H1 (cell line): ENCODE data around the gene CDYL2. TPM values are rescaled to one million over a fixed set of nuclear protein-coding genes. Genes with fewer than 3 reads are reported as not detected.
A peak's percentile ranks its signal among the peaks of the same experiment; 100 is the strongest.

Source experiments
- CTCF ChIA-PET: fragments of 300-600 bp; sonication (Branson Sonifier 250); formaldehyde crosslinking; loops from one replicate; lab custom pipeline; 2021; ENCODE audit not compliant: partially characterized antibody; lab: Charles Lee
- POLR2A ChIA-PET: fragments of 300-600 bp; sonication (Branson Sonifier 250); formaldehyde crosslinking; loops from one replicate; lab custom pipeline; 2021; ENCODE audit warnings: inconsistent platforms; ENCODE audit not compliant: partially characterized antibody; lab: Charles Lee
- DNase-seq, 2 experiments: peaks; one replicate each; pipeline versions ENCODE4 v3.0.0 to v3.0.0-alpha.2; 2010 to 2022; ENCODE audit warnings: low spot score in 2 of 2, low read depth in 1 of 2, mixed read lengths in 1 of 2
- FAIRE-seq: peaks from 2 replicates; lab custom pipeline; 2011; peaks lifted over from hg19 to GRCh38; lab: Jason Lieb, UNC
- H2AFZ ChIP-seq: 2 replicates; pipeline ENCODE4 v1.8.1; 2012; ENCODE audit warnings: low read length, inconsistent platforms
- H2AK5ac ChIP-seq: 2 replicates; pipeline ENCODE4 v1.6.1; 2013; ENCODE audit warnings: low read depth, low read length
- H2BK120ac ChIP-seq: replicated peaks from 2 replicates; pipeline ENCODE3; 2013; ENCODE audit warnings: low read depth, low read length, inconsistent platforms
- H2BK12ac ChIP-seq: 2 replicates; pipeline ENCODE4 v1.6.1; 2013; ENCODE audit warnings: low read depth, low read length
- H2BK15ac ChIP-seq: 2 replicates; pipeline ENCODE4 v1.6.1; 2013; ENCODE audit warnings: low read length
- H2BK20ac ChIP-seq: 2 replicates; pipeline ENCODE4 v1.6.1; 2013; ENCODE audit warnings: low read length
- H2BK5ac ChIP-seq: 2 replicates; pipeline ENCODE4 v1.6.1; 2013; ENCODE audit warnings: low read depth, low read length
- H3K14ac ChIP-seq: 2 replicates; pipeline ENCODE4 v1.6.1; 2013; ENCODE audit warnings: inconsistent platforms; ENCODE audit not compliant: insufficient read length
- H3K18ac ChIP-seq: 2 replicates; pipeline ENCODE4 v1.6.1; 2013; ENCODE audit warnings: low read length; ENCODE audit errors: extremely low read depth
- H3K23ac ChIP-seq: 2 replicates; pipeline ENCODE4 v1.6.1; 2013; ENCODE audit warnings: inconsistent platforms; ENCODE audit not compliant: insufficient read length
- H3K23me2 ChIP-seq: 2 replicates; pipeline ENCODE4 v1.6.1; 2013; ENCODE audit warnings: low read depth, low read length
- H3K27ac ChIP-seq: 2 replicates; pipeline ENCODE4 v1.6.1; 2011; ENCODE audit warnings: low read depth, low read length, inconsistent platforms
- H3K27me3 ChIP-seq, 4 experiments: replicated peaks in 1 of 4; 1 replicate in 1 of 4; 2 replicates in 3 of 4; pipeline versions ENCODE4 v1.6.1 to v1.8.1; 2011 to 2013; ENCODE audit warnings: low read length in 3 of 4, mild to moderate bottlenecking in 3 of 4, inconsistent platforms in 2 of 4, mixed read lengths in 2 of 4, moderate library complexity in 1 of 4; ENCODE audit not compliant: control insufficient read depth in 3 of 4, insufficient read depth in 3 of 4; ENCODE audit errors: extremely low read depth in 1 of 4
- H3K36me3 ChIP-seq, 4 experiments: 2 replicates each; pipeline versions ENCODE4 v1.6.1 to v1.8.1; 2011 to 2013; ENCODE audit warnings: mild to moderate bottlenecking in 4 of 4, low read length in 3 of 4, moderate library complexity in 2 of 4, control low read depth in 1 of 4, inconsistent platforms in 1 of 4; ENCODE audit not compliant: insufficient read depth in 4 of 4, control insufficient read depth in 2 of 4
- H3K4ac ChIP-seq: replicated peaks from 2 replicates; pipeline ENCODE3; 2013; ENCODE audit warnings: low read length, low read depth, mixed read lengths, inconsistent platforms; ENCODE audit not compliant: insufficient read length
- H3K4me1 ChIP-seq, 4 experiments: replicated peaks in 1 of 4; 1 replicate in 1 of 4; 2 replicates in 3 of 4; pipeline versions ENCODE4 v1.6.1 to v1.8.1; 2011 to 2013; ENCODE audit warnings: low read length in 3 of 4, inconsistent platforms in 2 of 4, mixed read lengths in 1 of 4; ENCODE audit not compliant: insufficient read depth in 4 of 4, control insufficient read depth in 3 of 4
- H3K4me2 ChIP-seq, 2 experiments: 2 replicates each; pipeline versions ENCODE4 v1.6.1 to v1.8.1; 2011 to 2013; ENCODE audit warnings: low read depth in 2 of 2, low read length in 2 of 2, control low read depth in 1 of 2, inconsistent platforms in 1 of 2, mild to moderate bottlenecking in 1 of 2; ENCODE audit not compliant: insufficient read depth in 1 of 2
- H3K4me3 ChIP-seq, 4 experiments: fragments of 200-600, 300-600 bp in 1 of 4; sonication (generic), shearing (Covaris generic), sonication (Bioruptor Twin) in 1 of 4; 2 replicates each; pipeline versions ENCODE4 v1.5.1 to v1.8.1; 2011 to 2016; ENCODE audit warnings: low read length in 4 of 4, low read depth in 3 of 4, control low read depth in 2 of 4, inconsistent platforms in 2 of 4, mild to moderate bottlenecking in 2 of 4, mixed read lengths in 1 of 4, moderate library complexity in 1 of 4; ENCODE audit not compliant: insufficient read depth in 2 of 4; ENCODE audit errors: extremely low read depth in 1 of 4
- H3K56ac ChIP-seq: replicated peaks from 2 replicates; pipeline ENCODE3; 2013; ENCODE audit warnings: low read depth, mild to moderate bottlenecking, mixed read lengths, low read length, inconsistent platforms; ENCODE audit not compliant: insufficient read length
- H3K79me1 ChIP-seq: 2 replicates; pipeline ENCODE4 v1.6.1; 2013; ENCODE audit warnings: low read depth, low read length, control low read depth
- H3K79me2 ChIP-seq, 2 experiments: 2 replicates each; pipeline versions ENCODE4 v1.6.1 to v1.8.1; 2012 to 2013; ENCODE audit warnings: low read length in 2 of 2, mild to moderate bottlenecking in 2 of 2, inconsistent platforms in 1 of 2; ENCODE audit not compliant: insufficient read depth in 2 of 2, control insufficient read depth in 1 of 2
- H3K9ac ChIP-seq, 4 experiments: replicated peaks in 1 of 4; 1 replicate in 1 of 4; 2 replicates in 3 of 4; pipeline versions ENCODE4 v1.6.1 to v1.8.1; 2011 to 2013; ENCODE audit warnings: low read depth in 3 of 4, low read length in 3 of 4, control low read depth in 2 of 4, mild to moderate bottlenecking in 2 of 4, moderate library complexity in 2 of 4, inconsistent platforms in 1 of 4; ENCODE audit errors: extremely low read depth in 1 of 4
- H3K9me3 ChIP-seq, 2 experiments: 2 replicates each; pipeline versions ENCODE4 v1.6.1 to v1.8.1; 2012 to 2013; ENCODE audit warnings: mild to moderate bottlenecking in 2 of 2, moderate library complexity in 2 of 2, control low read depth in 1 of 2, inconsistent platforms in 1 of 2, low read depth in 1 of 2, low read length in 1 of 2, mixed read lengths in 1 of 2; ENCODE audit not compliant: insufficient read depth in 2 of 2
- H4K20me1 ChIP-seq, 2 experiments: replicated peaks in 1 of 2; 2 replicates each; pipeline versions ENCODE3 to v1.8.1; 2011 to 2013; ENCODE audit warnings: inconsistent platforms in 2 of 2, low read length in 2 of 2, mild to moderate bottlenecking in 1 of 2; ENCODE audit not compliant: insufficient read depth in 2 of 2, control insufficient read depth in 1 of 2
- H4K5ac ChIP-seq: 2 replicates; pipeline ENCODE4 v1.6.1; 2013; ENCODE audit warnings: low read length, low read depth, mixed read lengths, inconsistent platforms; ENCODE audit not compliant: insufficient read length
- H4K8ac ChIP-seq: 2 replicates; pipeline ENCODE4 v1.8.0; 2013; ENCODE audit warnings: mild to moderate bottlenecking, moderate library complexity, low read length, inconsistent platforms; ENCODE audit not compliant: insufficient read depth; ENCODE audit errors: extremely low read depth
- H4K91ac ChIP-seq: replicated peaks from 2 replicates; pipeline ENCODE3; 2013; ENCODE audit warnings: low read length, mixed read lengths, inconsistent platforms; ENCODE audit not compliant: insufficient read length
- CTBP2 ChIP-seq: IDR thresholded peaks from 2 replicates; pipeline ENCODE4 v1.7.0; 2011; ENCODE audit warnings: borderline replicate concordance, mild to moderate bottlenecking, moderate library complexity, mixed read lengths, low read length; ENCODE audit not compliant: insufficient read depth, insufficient read length
- EZH2 ChIP-seq: fragments of 200-600 bp; sonication (generic); IDR thresholded peaks from 2 replicates; pipeline ENCODE4 v1.7.1; 2012; ENCODE audit warnings: low read depth, mild to moderate bottlenecking, moderate library complexity, low read length, inconsistent platforms; ENCODE audit not compliant: severe bottlenecking
- KDM4A ChIP-seq: IDR thresholded peaks from one replicate; pipeline ENCODE4 v1.7.1; 2012; ENCODE audit warnings: low read depth, mild to moderate bottlenecking, moderate library complexity, low read length, inconsistent platforms; ENCODE audit not compliant: severe bottlenecking
- PHF8 ChIP-seq: fragments of 200-600 bp; sonication (generic); conservative IDR thresholded peaks from 2 replicates; pipeline ENCODE4 v1.7.1; 2012; ENCODE audit warnings: low read depth, mild to moderate bottlenecking, inconsistent platforms, low read length, moderate library complexity
- SUZ12 ChIP-seq: fragments of 200-600 bp; sonication (generic); IDR thresholded peaks from 2 replicates; pipeline ENCODE4 v1.6.1; 2012; ENCODE audit warnings: mild to moderate bottlenecking, inconsistent platforms, low read length, moderate library complexity, mixed read lengths
- WGBS, 2 experiments: shearing (Covaris generic) in 1 of 2; methylation state at CpG; one replicate each; pipeline versions ENCODE4 v1.1.6 to v1.1.7; 2013 to 2015; ENCODE audit warnings: low lambda C conversion rate in 2 of 2, mixed read lengths in 2 of 2, inconsistent platforms in 1 of 2, low coverage in 1 of 2, missing lambda C conversion rate in 1 of 2; ENCODE audit not compliant: insufficient replicate concordance in 2 of 2, insufficient coverage in 1 of 2, insufficient read length in 1 of 2; ENCODE audit errors: extremely low coverage in 1 of 2, missing lambda C conversion rate in 1 of 2; 5-methylcytosine and 5-hydroxymethylcytosine counted together
- long read RNA-seq, 2 experiments: library from RNA in 1 of 2; library from capped mRNA in 1 of 2; stranded (forward); transcript quantifications; one replicate each; pipeline ENCODE4 v2.0.0, GENCODE V29; 2021; ENCODE audit warnings: inconsistent platforms in 1 of 2
- polyA minus RNA-seq, 3 experiments: library from RNA; depleted of rRNA, polyadenylated mRNA; stranded (reverse); fragments of >200 nt; gene quantifications; 1 replicate in 2 of 3; 2 replicates in 1 of 3; pipeline ENCODE4 v1.2.3, GENCODE V29; 2011
- polyA plus RNA-seq, 7 experiments: library from polyadenylated mRNA; depleted of rRNA in 3 of 7; stranded (reverse) in 5 of 7; unstranded in 2 of 7; fragments of >200 nt in 5 of 7; fragments of 200-250 nt in 2 of 7; gene quantifications; 1 replicate in 5 of 7; 2 replicates in 1 of 7; 4 replicates in 1 of 7; pipeline versions ENCODE4 v1.2.1 to v1.2.3, GENCODE V29; 2011 to 2013; ENCODE audit warnings: missing spikeins in 2 of 7, mixed read lengths in 2 of 7
- total RNA-seq: library from RNA; stranded (reverse); fragmentation: NEBNext Ultra II Directional; extraction: Animal tissue kit (Norgen Biotek cat#: 25700); gene quantifications from 2 replicates; pipeline ENCODE4 v1.2.1, GENCODE V29; 2021

CDYL2 gene
- total RNA-seq (5.3 and 6.0 TPM in 2 replicates), polyA plus RNA-seq (2011; rRNA removed) (0.33 and 0.38 TPM in 2 replicates), polyA minus RNA-seq (2011; rRNA and poly(A)+ RNA removed) (3.2 and 3.3 TPM in 2 replicates)
- 0.26 TPM for polyA plus RNA-seq (2011; cell fraction: cytosol; rRNA removed)
- 0.44 TPM for polyA plus RNA-seq (2011; cell fraction: nucleus; rRNA removed)
- 0.56 to 0.92 TPM (median 0.87 TPM) in 4 replicates for polyA plus RNA-seq (2012, experiment 1 of 2)
- polyA plus RNA-seq (2012, experiment 2 of 2): 0.01 TPM
- polyA plus RNA-seq (2013, experiment 1 of 2): 1.1 TPM
- polyA plus RNA-seq (2013, experiment 2 of 2): 1.0 TPM
- polyA minus RNA-seq (2011; cell fraction: cytosol; rRNA and poly(A)+ RNA removed): 1.1 TPM
- polyA minus RNA-seq (2011; cell fraction: nucleus; rRNA and poly(A)+ RNA removed): 3.1 TPM
- long read RNA-seq, experiment 1, partial matches to known transcripts: 1 of 3 reads
- long read RNA-seq, experiment 1, other reads (novel, unspliced or antisense): 2 of 3 reads
- long read RNA-seq, experiment 2: 0 reads

DNA sequence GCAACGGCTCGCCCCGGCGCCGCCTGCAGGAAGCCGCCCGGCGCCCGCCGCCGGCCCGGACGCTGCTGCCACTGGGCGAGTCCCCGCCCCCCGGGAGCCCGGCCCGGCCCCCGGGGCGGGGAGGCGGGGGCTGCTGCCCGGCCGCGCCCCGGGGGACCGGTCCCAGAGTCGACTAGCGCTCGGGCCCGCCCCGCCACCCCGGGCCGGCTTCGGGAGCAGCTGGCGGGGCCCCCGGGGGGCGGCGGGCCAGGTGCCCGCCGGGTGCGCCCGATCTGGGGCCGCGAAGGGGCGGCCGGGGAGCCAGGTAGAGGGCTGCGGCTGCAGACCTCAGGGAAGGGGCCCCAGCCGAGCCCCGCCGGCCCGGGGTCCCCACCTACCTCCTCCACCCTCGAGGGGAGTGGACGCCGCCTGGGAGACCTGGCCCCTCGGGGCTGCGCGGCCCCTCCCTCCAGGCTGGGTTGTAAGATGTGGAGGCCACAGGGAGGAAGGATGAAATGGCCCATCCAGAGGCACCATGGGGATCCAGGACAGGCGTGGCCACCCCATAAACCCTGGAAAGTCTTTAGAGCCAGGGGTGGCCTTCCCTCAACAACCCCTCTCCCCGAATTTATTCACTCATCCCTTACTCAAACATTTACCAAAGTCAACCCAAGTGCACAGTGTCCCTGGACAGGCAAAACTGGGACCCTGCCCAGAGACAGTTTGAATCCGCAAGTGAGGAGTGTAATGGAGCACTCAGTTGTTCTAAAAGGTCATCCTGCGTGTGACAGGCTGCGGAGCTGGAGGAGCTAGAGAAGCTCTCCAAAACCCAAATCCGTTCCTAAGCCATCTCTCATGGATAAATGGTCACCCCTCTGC, at the start of gene CDYL2:
Gene CDYL2, minus strand, starts transcription at position 73 of the 858 bp plus-strand sequence. CDS start 425 bp downstream, outside the sequence.
- H2AK5ac ChIP-seq: no peak within 1 kb of the TSS
- peak within 1 kb of the TSS; percentile 87; the same call in 1 of the 2 replicates for H4K8ac ChIP-seq
- WGBS, 2 experiments: 52% methylated on average over 7 of the region's 63 CpGs; no CpG with 5 or more reads in 1 of the 2 experiments
- POLR2A ChIA-PET: no interaction called here
- no peak within 1 kb of the TSS for H2BK12ac ChIP-seq
- no peaks in the 10 kb centered on the region for H3K79me1 ChIP-seq
- H3K4me3 ChIP-seq: peak within 1 kb of the TSS; percentile 45 to 82 (median 58)
- H3K79me2 ChIP-seq: no peaks in the 10 kb centered on the region
- H3K9ac ChIP-seq: peak within 1 kb of the TSS in 1 of 4 experiments; percentile 31; a peak in 2 of 7 replicates
- peak within 1 kb of the TSS; percentile 74 to 96 for H3K4me2 ChIP-seq
- H4K91ac ChIP-seq: no peak within 1 kb of the TSS
- H4K20me1 ChIP-seq: no peaks in the 10 kb centered on the region
- DNase-seq: peak in 1 of 2 experiments; percentile 55
- peak within 1 kb of the TSS; percentile 66; the same call in 1 of the 2 replicates for H3K18ac ChIP-seq
- no peak within 1 kb of the TSS for H3K23ac ChIP-seq
- H3K4ac ChIP-seq: no peak within 1 kb of the TSS
- CTCF ChIA-PET: no interaction called here
- TF ChIP-seq EZH2: peak; percentile 59
- TF ChIP-seq PHF8: 0 out of 2 replicates have a peak, but pooled peaks have one; percentile 20
- no peak for TF ChIP-seq CTBP2
- peak; percentile 65 for TF ChIP-seq KDM4A
- peak; percentile 47; the same call in 1 of the 2 replicates for TF ChIP-seq SUZ12
- TF ChIP-seq, all 59 proteins: peak for 4
- no peaks in the 10 kb centered on the region; the same call in 1 of the 2 replicates for H3K23me2 ChIP-seq
- peak within 1 kb of the TSS; percentile 81; the same call in 1 of the 2 replicates for H2AFZ ChIP-seq
- H3K27ac ChIP-seq: no peak within 1 kb of the TSS
- H3K36me3 ChIP-seq: no peaks in the 10 kb centered on the region
- no peak within 1 kb of the TSS for H2BK20ac ChIP-seq
- peaks cover 3 to 27% (median 16%) of the 10 kb centered on the region in 4 experiments for H3K27me3 ChIP-seq
- H3K9me3 ChIP-seq: peaks cover 0 to 3% of the 10 kb centered on the region in 2 experiments; a peak in 1 of 4 replicates
- H2BK15ac ChIP-seq: no peak within 1 kb of the TSS
- FAIRE-seq: no peak
- H2BK5ac ChIP-seq: no peak within 1 kb of the TSS
- H3K56ac ChIP-seq: no peak within 1 kb of the TSS
- no peak within 1 kb of the TSS for H2BK120ac ChIP-seq
- H4K5ac ChIP-seq: no peak within 1 kb of the TSS
- no peaks in the 10 kb centered on the region; a peak in 1 of 7 replicates for H3K4me1 ChIP-seq
- H3K14ac ChIP-seq: no peak within 1 kb of the TSS
